Cardiac fibroblast (primary cell): ENCODE results near the gene PDE8A.

ENCODE experiments used
- DNase-seq, 2 donors: peaks; one replicate each; pipeline versions ENCODE4 v3.0.0 to v3.0.0-alpha.2; 2010; ENCODE audit warnings: low read depth in 2 of 2
- H3K4me3 ChIP-seq, 2 donors: replicated peaks in 1 of 2; 1 replicate in 1 of 2; 2 replicates in 1 of 2; pipeline ENCODE4 v1.5.1; 2011; ENCODE audit warnings: low read depth in 2 of 2, low read length in 2 of 2, mild to moderate bottlenecking in 2 of 2, moderate library complexity in 1 of 2
- TF ChIP-seq, protein P1 (sequence below): IDR thresholded peaks from one replicate; pipeline ENCODE4 v1.5.1; 2011; ENCODE audit warnings: low read depth, mild to moderate bottlenecking, low read length, inconsistent platforms

PDE8A gene

DNA sequence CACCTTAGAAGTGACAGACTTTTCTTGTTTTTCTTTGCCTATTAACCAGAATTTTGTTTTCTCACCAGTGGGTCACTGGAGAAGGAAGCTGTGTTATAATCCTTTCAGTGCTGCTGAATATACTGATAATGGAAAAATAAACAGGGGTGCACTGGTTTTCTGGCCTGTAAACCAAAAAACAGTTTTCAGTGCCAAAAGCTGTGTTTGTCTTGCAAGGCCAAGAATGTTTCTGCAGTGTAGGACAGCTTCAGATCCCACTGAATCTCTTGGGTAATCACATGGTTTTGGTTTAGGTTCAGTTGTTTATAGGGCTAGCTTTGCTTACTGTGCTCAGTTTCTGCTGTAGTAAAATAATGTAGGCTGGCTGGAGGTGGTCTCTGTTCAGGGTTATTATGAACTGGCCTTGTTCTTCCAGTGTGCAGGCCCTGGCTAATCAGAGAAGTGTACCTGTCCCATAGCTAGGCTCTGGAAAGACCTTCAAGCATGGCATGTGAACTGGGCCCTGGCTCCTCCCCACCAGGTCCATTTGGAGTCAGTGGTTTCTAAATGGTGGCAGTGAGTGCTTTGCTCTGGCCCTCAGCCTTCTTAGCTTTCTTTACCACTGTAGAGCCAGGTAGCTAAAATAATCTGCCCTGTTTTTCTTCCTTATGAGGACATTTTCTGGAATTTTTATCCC is 18.7 kb downstream of the PDE8A start:
- no peak overlapping the region for H3K4me3 ChIP-seq
- peak; percentile 58 to 76 for DNase-seq
- TF ChIP-seq, protein P1, sequence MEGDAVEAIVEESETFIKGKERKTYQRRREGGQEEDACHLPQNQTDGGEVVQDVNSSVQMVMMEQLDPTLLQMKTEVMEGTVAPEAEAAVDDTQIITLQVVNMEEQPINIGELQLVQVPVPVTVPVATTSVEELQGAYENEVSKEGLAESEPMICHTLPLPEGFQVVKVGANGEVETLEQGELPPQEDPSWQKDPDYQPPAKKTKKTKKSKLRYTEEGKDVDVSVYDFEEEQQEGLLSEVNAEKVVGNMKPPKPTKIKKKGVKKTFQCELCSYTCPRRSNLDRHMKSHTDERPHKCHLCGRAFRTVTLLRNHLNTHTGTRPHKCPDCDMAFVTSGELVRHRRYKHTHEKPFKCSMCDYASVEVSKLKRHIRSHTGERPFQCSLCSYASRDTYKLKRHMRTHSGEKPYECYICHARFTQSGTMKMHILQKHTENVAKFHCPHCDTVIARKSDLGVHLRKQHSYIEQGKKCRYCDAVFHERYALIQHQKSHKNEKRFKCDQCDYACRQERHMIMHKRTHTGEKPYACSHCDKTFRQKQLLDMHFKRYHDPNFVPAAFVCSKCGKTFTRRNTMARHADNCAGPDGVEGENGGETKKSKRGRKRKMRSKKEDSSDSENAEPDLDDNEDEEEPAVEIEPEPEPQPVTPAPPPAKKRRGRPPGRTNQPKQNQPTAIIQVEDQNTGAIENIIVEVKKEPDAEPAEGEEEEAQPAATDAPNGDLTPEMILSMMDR = no peak

- DNase-seq = peak in 1 of 2 donors; percentile 42
- TF ChIP-seq, protein P1 = no peak
Observed at GRCh38 chr15:85000937-85001336, 19.3 kb downstream of the PDE8A start.

DNA sequence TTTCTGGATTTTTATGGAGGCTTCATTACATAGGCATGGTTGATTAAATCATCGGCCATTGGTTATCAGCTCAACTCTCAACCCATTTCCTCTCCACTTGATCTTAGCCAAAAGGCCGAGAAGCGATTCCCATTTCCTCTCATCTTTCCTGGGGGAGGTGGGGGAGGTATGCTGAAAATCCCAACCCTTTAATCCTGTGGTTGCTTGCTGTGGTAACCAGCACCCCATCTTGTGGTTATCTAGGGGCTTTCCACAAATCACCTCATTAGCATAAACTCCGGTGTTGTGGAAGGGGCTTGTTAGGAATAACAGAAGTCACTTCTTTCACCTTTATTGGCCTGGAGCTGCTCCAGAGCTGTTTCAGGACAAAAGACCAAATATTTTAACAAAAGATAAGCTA is 20.9 kb downstream of the PDE8A start:
- DNase-seq = peak in 1 of 2 donors; percentile 18
- TF ChIP-seq, protein P1 = no peak
- H3K4me3 ChIP-seq = no peak overlapping the region

More at GRCh38 chr15:85000937-85001336, 19.3 kb downstream of the PDE8A start:
- no peak overlapping the region for H3K4me3 ChIP-seq

- no peak for DNase-seq
- TF ChIP-seq, protein P1 = no peak
- H3K4me3 ChIP-seq = no peak overlapping the region
Observed at GRCh38 chr15:85003593-85004312, 22.1 kb downstream of the PDE8A start.

DNA sequence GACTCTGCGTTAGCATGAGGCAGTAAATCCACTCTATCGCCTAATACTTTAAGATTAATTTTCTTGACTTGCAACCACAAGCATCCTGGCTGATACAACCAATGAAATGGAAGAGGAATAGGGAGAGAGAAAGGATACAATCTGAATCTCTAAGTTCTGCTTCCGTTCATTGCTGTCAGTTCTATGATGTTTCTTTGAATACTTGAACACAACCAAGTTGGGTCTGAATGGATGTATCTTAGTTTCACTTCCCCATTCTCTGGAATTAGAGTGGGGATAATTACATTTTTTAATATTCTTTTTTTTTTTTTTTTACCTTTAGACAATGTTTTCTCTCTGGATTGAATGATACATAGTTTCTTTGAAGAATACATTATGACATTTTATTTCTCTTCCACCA is 22.9 kb downstream of the PDE8A start:
- TF ChIP-seq, protein P1 = no peak
- H3K4me3 ChIP-seq = no peak overlapping the region
- no peak for DNase-seq

DNA sequence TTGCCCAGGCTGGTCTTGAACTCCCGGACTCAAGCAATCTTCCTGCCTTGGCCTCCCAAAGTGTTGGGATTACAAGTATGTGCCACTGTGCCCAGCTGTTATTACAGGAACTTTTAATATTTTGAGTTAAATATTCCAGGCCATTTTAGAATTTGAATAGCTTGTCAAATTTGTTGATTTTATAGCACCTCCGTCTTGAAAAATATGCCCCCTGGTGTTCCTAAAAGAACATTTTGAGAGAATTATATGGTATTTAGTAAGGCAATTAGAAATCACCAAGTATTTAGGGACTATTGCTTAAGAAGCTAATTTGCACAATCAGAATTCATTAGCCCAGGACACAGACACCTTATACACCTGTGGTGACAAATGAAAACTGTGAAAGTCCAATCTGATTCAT is 23.7 kb downstream of the PDE8A start:
- TF ChIP-seq, protein P1 = no peak
- peak; percentile 19 to 32 for DNase-seq
- H3K4me3 ChIP-seq = no peak overlapping the region
